OCI-M2 (cell line): ENCODE data around the gene NTRK1.

Experiments used
- DNase-seq: peaks from one replicate; lab custom pipeline; 2025; ENCODE audit not compliant: unreplicated experiment; lab: John Stamatoyannopoulos, UW

The NTRK1 gene

DNA sequence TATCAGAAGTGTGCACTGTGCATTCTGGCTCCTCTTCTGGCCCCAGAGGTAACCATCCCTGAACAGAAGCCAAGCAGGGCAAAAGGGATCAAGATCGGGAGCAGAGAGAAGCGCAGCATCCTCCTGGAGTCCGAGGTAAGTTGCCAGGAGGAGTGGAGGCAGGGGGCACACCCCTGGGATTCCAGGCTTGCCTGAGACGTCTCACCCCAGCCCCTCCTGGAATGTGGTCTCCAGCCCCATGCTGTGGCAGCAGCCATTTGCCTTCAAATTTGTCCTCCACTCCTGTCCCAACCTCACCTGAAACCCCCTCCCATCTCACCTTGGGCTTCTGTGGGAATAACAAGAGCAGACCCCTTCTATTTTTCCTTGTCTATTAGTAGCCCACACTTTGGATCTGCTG, 69.8 kb downstream of the NTRK1 start:
- DNase-seq, result no peak
